ENCODE results near the gene PIGB.

- TF ChIP-seq POLR2A (IDR thresholded peaks at IDR 0.05; ENCODE audit: low read depth, low read length) (no peak), TAF1 (IDR thresholded peaks at IDR 0.05; ENCODE audit: low read depth, low read length) (no peak)
Observed at GRCh38 chr15:55398243-55398642, 79.2 kb downstream of the PIGB start.
